Prostate gland (tissue), 2 donors: ENCODE data around the gene NCAPG2. TPM values are rescaled to one million over a fixed set of nuclear protein-coding genes. Genes with fewer than 3 reads are reported as not detected.

Source experiments
- DNase-seq: peaks from one replicate; pipeline ENCODE4 v3.0.0-alpha.2; 2019; ENCODE audit warnings: low spot score
- H3K27ac ChIP-seq, 2 donors: fragments of 200-600 bp; sonication (generic); 2 replicates each; pipeline ENCODE4 v1.5.1; 2017 to 2019
- H3K27me3 ChIP-seq: fragments of 200-600 bp; sonication (generic); replicated peaks from 2 replicates; pipeline ENCODE4 v1.5.1; 2019; ENCODE audit not compliant: insufficient read depth
- H3K36me3 ChIP-seq, 2 donors: fragments of 200-600 bp; sonication (generic); 1 replicate in 1 of 2; 2 replicates in 1 of 2; pipeline versions ENCODE4 v1.5.1 to v1.8.1; 2017 to 2019
- H3K4me1 ChIP-seq: fragments of 200-600 bp; sonication (generic); replicated peaks from 2 replicates; pipeline ENCODE4 v1.5.1; 2019
- H3K4me3 ChIP-seq, 2 donors: fragments of 200-600 bp; sonication (generic); 2 replicates each; pipeline ENCODE4 v1.5.1; 2017 to 2019
- H3K9me3 ChIP-seq: fragments of 200-600 bp; sonication (generic); 2 replicates; pipeline ENCODE4 v1.5.1; 2017
- POLR2A ChIP-seq: fragments of 450-650 bp; IDR thresholded peaks from one replicate; pipeline ENCODE4 v1.6.1; 2016; ENCODE audit warnings: antibody characterized with exemption, mild to moderate bottlenecking
- POLR2AphosphoS5 ChIP-seq: sonication (generic); formaldehyde crosslinking; IDR thresholded peaks from one replicate; pipeline ENCODE4 v1.6.1; 2017; ENCODE audit warnings: antibody characterized with exemption
- WGBS: methylation state at CpG from one replicate; pipeline ENCODE4 v1.1.5; 2018; 5-methylcytosine and 5-hydroxymethylcytosine counted together
- intact Hi-C: fragments of 100-400 bp; cut with DNase I; formaldehyde crosslinking; loops from one replicate; pipeline ENCODE4 v1.14.2; 2022
- total RNA-seq, 2 donors: library from RNA; depleted of rRNA; stranded (reverse); fragments of >200 nt; gene quantifications; one replicate each; pipeline ENCODE4 v1.1.0, GENCODE V29; 2016
- TF ChIP-seq, protein P1 (sequence below), 4 experiments: fragments of 200-600 bp in 2 of 4; fragments of 450-650 bp in 2 of 4; sonication (generic) in 2 of 4; IDR thresholded peaks; 1 replicate in 3 of 4; 2 replicates in 1 of 4; pipeline ENCODE4 v1.5.1; 2016 to 2019; ENCODE audit warnings: antibody characterized with exemption in 4 of 4, mild to moderate bottlenecking in 2 of 4, moderate library complexity in 2 of 4

NCAPG2 gene
- total RNA-seq, 2 donors from 2014 or later = 7.9 to 11.9 TPM

DNA sequence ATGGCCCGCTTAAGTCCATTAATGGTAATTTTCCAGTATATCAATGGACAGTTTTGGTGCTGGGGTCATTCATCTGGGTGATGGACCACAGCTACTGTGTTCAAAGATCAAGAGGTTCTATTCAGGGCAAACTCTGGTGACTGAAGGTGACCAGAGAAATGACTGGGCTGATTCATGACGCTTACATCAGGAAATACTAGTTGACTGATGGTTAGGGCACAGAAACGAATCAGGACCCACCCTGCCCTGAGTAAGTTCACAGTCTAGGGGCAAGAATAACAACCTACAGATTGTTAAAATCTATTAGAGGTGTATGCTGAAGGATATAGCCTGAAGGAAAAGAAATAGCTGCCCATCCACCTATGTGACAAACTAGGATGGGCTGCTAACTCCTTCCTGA lies 9.5 kb downstream of the NCAPG2 start:
- intact Hi-C loops = loop anchor here (2.0 kb wide), 1 partner anchor 282 kb away; no protein-coding TSS in a partner anchor
- 63% methylated on average over 3 of the region's 3 CpGs for WGBS
- no peak for DNase-seq

DNA sequence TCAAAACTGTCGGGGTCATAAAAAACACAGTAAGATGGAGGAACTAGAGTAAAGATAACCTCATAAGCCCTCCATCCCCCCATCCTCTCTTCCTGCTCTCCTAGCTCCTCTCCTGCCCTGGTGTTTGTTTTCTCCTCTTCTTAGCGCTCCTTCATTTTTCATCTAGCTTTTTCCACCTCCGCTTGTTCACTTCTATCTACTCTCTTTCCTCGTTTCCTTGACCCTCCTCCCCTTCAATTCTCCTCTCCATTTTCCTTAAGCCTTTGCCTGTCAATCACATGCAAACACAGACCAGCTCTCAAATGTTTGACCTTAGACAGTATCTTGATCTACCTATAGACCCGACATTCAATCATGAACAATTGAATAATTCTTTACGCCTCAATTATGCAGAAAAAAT lies 10.0 kb downstream of the NCAPG2 start:
- DNase-seq = no peak
- Histone ChIP-seq H3K9me3 (no peaks in the 10 kb centered on the region), H3K27ac (no peak overlapping the region), H3K4me3 (no peak overlapping the region), H3K4me1 (no peaks in the 10 kb centered on the region), H3K27me3 (no peaks in the 10 kb centered on the region), H3K36me3 (no peaks in the 10 kb centered on the region)
- 90% methylated on average over 6 of the region's 6 CpGs for WGBS
- intact Hi-C loops = loop anchor here (2.0 kb wide), 1 partner anchor 282 kb away; no protein-coding TSS in a partner anchor
- TF ChIP-seq POLR2AphosphoS5 (no peak), POLR2A (no peak)
- TF ChIP-seq, protein P1, sequence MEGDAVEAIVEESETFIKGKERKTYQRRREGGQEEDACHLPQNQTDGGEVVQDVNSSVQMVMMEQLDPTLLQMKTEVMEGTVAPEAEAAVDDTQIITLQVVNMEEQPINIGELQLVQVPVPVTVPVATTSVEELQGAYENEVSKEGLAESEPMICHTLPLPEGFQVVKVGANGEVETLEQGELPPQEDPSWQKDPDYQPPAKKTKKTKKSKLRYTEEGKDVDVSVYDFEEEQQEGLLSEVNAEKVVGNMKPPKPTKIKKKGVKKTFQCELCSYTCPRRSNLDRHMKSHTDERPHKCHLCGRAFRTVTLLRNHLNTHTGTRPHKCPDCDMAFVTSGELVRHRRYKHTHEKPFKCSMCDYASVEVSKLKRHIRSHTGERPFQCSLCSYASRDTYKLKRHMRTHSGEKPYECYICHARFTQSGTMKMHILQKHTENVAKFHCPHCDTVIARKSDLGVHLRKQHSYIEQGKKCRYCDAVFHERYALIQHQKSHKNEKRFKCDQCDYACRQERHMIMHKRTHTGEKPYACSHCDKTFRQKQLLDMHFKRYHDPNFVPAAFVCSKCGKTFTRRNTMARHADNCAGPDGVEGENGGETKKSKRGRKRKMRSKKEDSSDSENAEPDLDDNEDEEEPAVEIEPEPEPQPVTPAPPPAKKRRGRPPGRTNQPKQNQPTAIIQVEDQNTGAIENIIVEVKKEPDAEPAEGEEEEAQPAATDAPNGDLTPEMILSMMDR (IDR thresholded peaks at IDR 0.05) = no peak

More for the DNA sequence above, 9.5 kb downstream of the NCAPG2 start:
- H3K4me1 ChIP-seq = no peaks in the 10 kb centered on the region
- no peaks in the 10 kb centered on the region for H3K36me3 ChIP-seq
- H3K4me3 ChIP-seq = no peak overlapping the region
- TF ChIP-seq POLR2A (no peak), POLR2AphosphoS5 (no peak)
- TF ChIP-seq, protein P1 (IDR thresholded peaks at IDR 0.05) = no peak
- H3K27ac ChIP-seq = no peak overlapping the region
- no peaks in the 10 kb centered on the region for H3K9me3 ChIP-seq
- no peaks in the 10 kb centered on the region for H3K27me3 ChIP-seq

DNA sequence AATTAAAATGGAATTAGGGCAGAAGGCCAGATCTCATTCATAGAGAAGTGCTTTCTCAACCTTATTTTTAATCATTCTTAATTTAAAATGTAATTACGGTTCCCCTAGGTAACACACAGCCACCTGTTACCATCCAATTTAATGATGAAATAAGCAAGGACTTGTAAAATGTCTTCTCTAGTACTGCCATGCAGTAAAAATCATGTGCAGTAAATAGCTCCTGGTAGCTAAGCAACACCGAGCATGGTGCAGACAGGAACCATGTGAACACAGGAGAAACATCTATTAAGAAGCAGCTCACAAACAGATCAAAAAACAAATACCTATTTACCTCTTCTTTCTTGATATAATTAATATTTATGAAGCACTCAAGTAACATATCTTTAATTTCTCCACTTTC lies 15.1 kb downstream of the NCAPG2 start:
- Histone ChIP-seq H3K9me3 (no peaks in the 10 kb centered on the region), H3K4me1 (no peaks in the 10 kb centered on the region), H3K36me3 (no peaks in the 10 kb centered on the region), H3K27ac (no peak overlapping the region), H3K4me3 (no peak overlapping the region), H3K27me3 (no peaks in the 10 kb centered on the region)
- TF ChIP-seq, protein P1 (IDR thresholded peaks at IDR 0.05) = no peak
- no peak for TF ChIP-seq POLR2AphosphoS5
- no peak for TF ChIP-seq POLR2A
- WGBS = 92% methylated on average over 2 of the region's 2 CpGs
- no peak for DNase-seq
- intact Hi-C loops = no loop called here

DNA sequence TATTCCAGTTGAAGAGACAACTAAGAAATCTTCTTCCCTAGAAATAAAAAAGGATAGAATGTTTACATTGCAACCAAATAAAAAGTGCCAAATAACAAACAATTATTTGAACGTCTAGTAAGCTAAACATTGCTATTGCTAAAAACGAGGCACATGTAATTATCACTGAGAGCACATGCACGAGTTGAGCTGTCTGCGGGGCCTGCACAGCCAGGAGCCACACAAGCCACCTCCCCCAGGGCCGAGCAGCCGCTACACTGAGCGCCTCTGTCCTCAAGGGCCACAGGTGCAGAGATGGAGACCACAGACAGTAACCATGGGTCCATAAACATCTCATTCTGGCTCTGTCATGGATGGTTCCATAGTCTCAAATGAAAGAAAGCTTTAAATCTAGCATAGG lies 17.2 kb downstream of the NCAPG2 start:
- no peak overlapping the region for H3K4me3 ChIP-seq
- WGBS = 81% methylated on average over 7 of the region's 7 CpGs
- no peak for TF ChIP-seq POLR2AphosphoS5
- no peak for TF ChIP-seq POLR2A
- TF ChIP-seq, protein P1 (IDR thresholded peaks at IDR 0.05) = no peak
- no peak for DNase-seq
- H3K9me3 ChIP-seq = no peaks in the 10 kb centered on the region
- no peak overlapping the region for H3K27ac ChIP-seq
- intact Hi-C loops = no loop called here
- no peaks in the 10 kb centered on the region for H3K36me3 ChIP-seq
- no peaks in the 10 kb centered on the region for H3K27me3 ChIP-seq
- H3K4me1 ChIP-seq = no peaks in the 10 kb centered on the region

DNA sequence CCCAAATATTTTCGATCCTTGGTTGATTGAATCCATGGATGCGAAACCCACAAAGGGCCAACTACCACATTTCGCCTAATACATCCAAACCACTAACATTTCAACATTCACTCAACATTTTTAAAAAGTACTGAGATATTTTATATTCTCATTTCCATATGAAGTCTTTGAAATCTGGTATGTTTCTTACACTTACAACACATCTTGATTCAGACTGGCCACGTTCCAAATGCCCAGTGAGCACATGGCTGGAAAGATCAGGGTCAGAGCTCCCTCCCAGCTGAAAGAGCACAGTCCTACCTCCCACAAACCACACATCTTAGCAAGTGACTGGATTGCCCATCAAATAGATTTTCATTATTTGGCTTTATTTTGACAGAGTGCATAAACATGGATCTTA lies 18.9 kb downstream of the NCAPG2 start:
- intact Hi-C loops = no loop called here
- WGBS = 99% methylated on average over 4 of the region's 4 CpGs
- TF ChIP-seq POLR2A (no peak), POLR2AphosphoS5 (no peak)
- TF ChIP-seq, protein P1 (IDR thresholded peaks at IDR 0.05) = no peak
- no peaks in the 10 kb centered on the region for H3K36me3 ChIP-seq
- H3K27ac ChIP-seq = no peak overlapping the region
- H3K9me3 ChIP-seq = no peaks in the 10 kb centered on the region
- no peaks in the 10 kb centered on the region for H3K27me3 ChIP-seq
- no peak overlapping the region for H3K4me3 ChIP-seq
- no peaks in the 10 kb centered on the region for H3K4me1 ChIP-seq
- DNase-seq = no peak
